ENCODE measurements around the gene MAP2K6. TPM values are rescaled to one million over a fixed set of nuclear protein-coding genes. Genes with fewer than 3 reads are reported as not detected.

The MAP2K6 gene
- total and polyA plus RNA-seq, 2 of the 8 experiments (the other 6 are each of a cell fraction or from before 2014, with no cell fraction given), result 11.0 to 44.1 TPM

DNA sequence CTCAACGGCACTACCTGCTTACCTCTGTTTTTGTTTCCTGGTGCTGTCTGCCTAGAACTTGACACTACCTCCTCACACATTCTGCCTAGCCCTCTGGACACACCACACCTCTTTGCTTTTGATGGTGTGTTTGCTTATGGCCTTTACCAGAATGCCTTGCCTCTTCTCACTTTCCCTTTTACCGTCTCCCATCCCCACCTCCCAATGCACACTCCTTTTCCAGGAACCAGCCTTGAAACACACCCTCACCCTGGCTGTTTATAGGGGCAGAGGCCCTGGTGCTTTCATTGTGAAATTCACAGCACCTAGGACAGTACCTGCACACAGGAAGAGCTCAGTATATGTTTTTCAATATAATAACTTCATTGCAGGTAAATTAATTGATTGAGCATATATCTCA, 56.2 kb downstream of the MAP2K6 start:
- no peak for TF ChIP-seq CBX8 (IDR thresholded peaks at IDR 0.05; ENCODE audit: borderline replicate concordance, low read depth, low read length)
- TF ChIP-seq YY1 (IDR thresholded peaks at IDR 0.05; ENCODE audit: low read depth, low read length), result no peak
- no peak for TF ChIP-seq BACH1 (IDR thresholded peaks at IDR 0.05; ENCODE audit: low read length)
- TF ChIP-seq GTF2F1 (IDR thresholded peaks at IDR 0.05; ENCODE audit: borderline replicate concordance, low read depth, low read length), result no peak
- no peak for TF ChIP-seq RNF2 (IDR thresholded peaks at IDR 0.05; ENCODE audit: borderline replicate concordance, low read depth, low read length, missing control alignments, poor library complexity, severe bottlenecking)
- no peak for TF ChIP-seq KDM1A (IDR thresholded peaks at IDR 0.05; ENCODE audit: borderline replicate concordance, low read length)
- no peak for TF ChIP-seq CBX5 (IDR thresholded peaks at IDR 0.05; ENCODE audit: low read depth, low read length)
- no peak for TF ChIP-seq CTBP2 (IDR thresholded peaks at IDR 0.05; ENCODE audit: borderline replicate concordance, insufficient read depth, insufficient read length, low read length)
- no peak for TF ChIP-seq E2F6 (IDR thresholded peaks at IDR 0.05)
- no peak for TF ChIP-seq KDM4A (IDR thresholded peaks at IDR 0.05; ENCODE audit: low read depth, low read length, severe bottlenecking)
- no peak for TF ChIP-seq POU5F1 (IDR thresholded peaks at IDR 0.05; ENCODE audit: low read depth, low read length)
- TF ChIP-seq JUND (IDR thresholded peaks at IDR 0.05; ENCODE audit: low read length), result no peak
- TF ChIP-seq SIRT6 (IDR thresholded peaks at IDR 0.05; ENCODE audit: low read length), result no peak
- POLR2A ChIA-PET (ENCODE audit: partially characterized antibody), result interaction anchor here (1.2 kb wide), 1 partner anchor 20 kb away, joined by 5 read pairs; no protein-coding TSS in a partner anchor

More for the DNA sequence above, 56.2 kb downstream of the MAP2K6 start:
- Histone ChIP-seq H2AK5ac (ENCODE audit: low read depth, low read length) (no peak overlapping the region), H3K14ac (ENCODE audit: insufficient read length) (no peak overlapping the region), H3K23ac (ENCODE audit: insufficient read length) (no peak overlapping the region), H3K4me2 (ENCODE audit: insufficient read depth in 1 of 2, low read depth in 2 of 2, low read length in 2 of 2) (no peak overlapping the region), H4K91ac (replicated peaks; ENCODE audit: insufficient read length, low read length) (no peak overlapping the region), H3K18ac (ENCODE audit: extremely low read depth, low read length) (no peak overlapping the region), H3K23me2 (ENCODE audit: low read depth, low read length) (no peaks in the 10 kb centered on the region), H3K9ac (replicated peaks in 1 of 4; ENCODE audit: extremely low read depth in 1 of 4, low read depth in 3 of 4, low read length in 3 of 4) (no peak overlapping the region), H3K4ac (replicated peaks; ENCODE audit: insufficient read length, low read depth, low read length) (no peak overlapping the region), H3K27me3 (replicated peaks in 1 of 4; ENCODE audit: control insufficient read depth in 3 of 4, extremely low read depth in 1 of 4, insufficient read depth in 3 of 4, low read length in 3 of 4) (no peaks in the 10 kb centered on the region), H3K36me3 (ENCODE audit: control insufficient read depth in 2 of 4, insufficient read depth in 4 of 4, low read length in 3 of 4) (peaks cover 0 to 3% (median 0%) of the 10 kb centered on the region in 4 experiments; a peak in 1 of 8 replicates), H4K5ac (ENCODE audit: insufficient read length, low read depth, low read length) (no peak overlapping the region), H2BK5ac (ENCODE audit: low read depth, low read length) (no peak overlapping the region), H3K56ac (replicated peaks; ENCODE audit: insufficient read length, low read depth, low read length) (no peak overlapping the region), H2BK120ac (replicated peaks; ENCODE audit: low read depth, low read length) (no peak overlapping the region), H3K79me1 (ENCODE audit: low read depth, low read length) (no peaks in the 10 kb centered on the region), H4K8ac (ENCODE audit: extremely low read depth, insufficient read depth, low read length) (no peak overlapping the region), H3K79me2 (ENCODE audit: control insufficient read depth in 1 of 2, insufficient read depth in 2 of 2, low read length in 2 of 2) (peaks cover 0 to 15% of the 10 kb centered on the region in 2 experiments; a peak in 2 of 4 replicates), H4K20me1 (replicated peaks in 1 of 2; ENCODE audit: control insufficient read depth in 1 of 2, insufficient read depth in 2 of 2, low read length in 2 of 2) (no peaks in the 10 kb centered on the region), H2BK12ac (ENCODE audit: low read depth, low read length) (no peak overlapping the region), H2AFZ (ENCODE audit: low read length) (no peak overlapping the region), H3K4me3 (ENCODE audit: extremely low read depth in 1 of 4, insufficient read depth in 2 of 4, low read depth in 3 of 4, low read length in 4 of 4) (no peak overlapping the region), H3K4me1 (replicated peaks in 1 of 4; ENCODE audit: control insufficient read depth in 3 of 4, insufficient read depth in 4 of 4, low read length in 3 of 4) (peaks cover 0 to 17% (median 10%) of the 10 kb centered on the region in 4 experiments; a peak in 4 of 7 replicates), H2BK15ac (ENCODE audit: low read length) (no peak overlapping the region), H2BK20ac (ENCODE audit: low read length) (no peak overlapping the region), H3K27ac (ENCODE audit: low read depth, low read length) (no peak overlapping the region), H3K9me3 (ENCODE audit: insufficient read depth in 2 of 2, low read depth in 1 of 2, low read length in 1 of 2) (no peaks in the 10 kb centered on the region; a peak in 1 of 4 replicates)
- DNase-seq (ENCODE audit: low read depth in 1 of 2, low spot score in 2 of 2) (peak in 1 of 2 experiments; percentile 7), FAIRE-seq (no peak)
- CTCF ChIA-PET (ENCODE audit: partially characterized antibody), result interaction anchor here (0.6 to 1.2 kb wide), 4 partner anchors 10 to 56 kb away, joined by 3 to 4 read pairs (median 3); partner anchors contain the start of gene MAP2K6
- WGBS, 2 experiments (ENCODE audit: extremely low coverage in 1 of 2, insufficient coverage in 1 of 2, insufficient read length in 1 of 2, insufficient replicate concordance in 2 of 2, low coverage in 1 of 2, low lambda C conversion rate in 2 of 2, missing lambda C conversion rate in 1 of 2), result 96% methylated on average over 2 of the region's 2 CpGs; no CpG with 5 or more reads in 1 of the 2 experiments

Data from H1 (cell line).